HEK293 (cell line): ENCODE results near the gene PPP1R36.

ENCODE experiments used
- CTCF ChIP-seq: fragments of 450-650 bp; formaldehyde crosslinking; IDR thresholded peaks from 2 replicates; pipeline ENCODE4 v1.5.1; 2016; ENCODE audit warnings: missing biosample characterization, missing genetic modification characterization
- PBX3 ChIP-seq: sonication (generic); formaldehyde crosslinking; IDR thresholded peaks from 2 replicates; pipeline ENCODE4 v1.8.1; 2022; ENCODE audit warnings: mild to moderate bottlenecking, moderate library complexity, missing genetic modification reagents
- REST ChIP-seq: fragments of 450-650 bp; formaldehyde crosslinking; IDR thresholded peaks from 2 replicates; pipeline ENCODE4 v1.5.1; 2016; ENCODE audit warnings: missing biosample characterization, missing genetic modification characterization
- ZIC2 ChIP-seq: fragments of 450-650 bp; formaldehyde crosslinking; IDR thresholded peaks from 2 replicates; pipeline ENCODE4 v1.5.1; 2016; ENCODE audit warnings: missing biosample characterization, missing genetic modification characterization
- ZNF24 ChIP-seq: fragments of 450-650 bp; formaldehyde crosslinking; IDR thresholded peaks from 2 replicates; pipeline ENCODE4 v1.5.1; 2016; ENCODE audit warnings: missing biosample characterization, missing genetic modification characterization
- ZNF433 ChIP-seq: fragments of 450-650 bp; formaldehyde crosslinking; IDR thresholded peaks from 2 replicates; pipeline ENCODE4 v1.5.1; 2016; ENCODE audit warnings: missing biosample characterization, missing genetic modification characterization, low read depth
- ZNF626 ChIP-seq: fragments of 450-650 bp; sonication (Bioruptor Pico); formaldehyde crosslinking; IDR thresholded peaks from 2 replicates; pipeline ENCODE4 v1.5.1; 2018; ENCODE audit warnings: missing biosample characterization, missing genetic modification characterization, inconsistent platforms
- ZNF791 ChIP-seq: fragments of 450-650 bp; formaldehyde crosslinking; IDR thresholded peaks from 2 replicates; pipeline ENCODE4 v1.5.1; 2016; ENCODE audit warnings: missing biosample characterization, missing genetic modification characterization
- TF ChIP-seq, protein P1 (sequence below): fragments of 450-650 bp; formaldehyde crosslinking; IDR thresholded peaks from 2 replicates; pipeline ENCODE4 v1.5.1; 2017; ENCODE audit warnings: missing biosample characterization, missing genetic modification characterization

DNA sequence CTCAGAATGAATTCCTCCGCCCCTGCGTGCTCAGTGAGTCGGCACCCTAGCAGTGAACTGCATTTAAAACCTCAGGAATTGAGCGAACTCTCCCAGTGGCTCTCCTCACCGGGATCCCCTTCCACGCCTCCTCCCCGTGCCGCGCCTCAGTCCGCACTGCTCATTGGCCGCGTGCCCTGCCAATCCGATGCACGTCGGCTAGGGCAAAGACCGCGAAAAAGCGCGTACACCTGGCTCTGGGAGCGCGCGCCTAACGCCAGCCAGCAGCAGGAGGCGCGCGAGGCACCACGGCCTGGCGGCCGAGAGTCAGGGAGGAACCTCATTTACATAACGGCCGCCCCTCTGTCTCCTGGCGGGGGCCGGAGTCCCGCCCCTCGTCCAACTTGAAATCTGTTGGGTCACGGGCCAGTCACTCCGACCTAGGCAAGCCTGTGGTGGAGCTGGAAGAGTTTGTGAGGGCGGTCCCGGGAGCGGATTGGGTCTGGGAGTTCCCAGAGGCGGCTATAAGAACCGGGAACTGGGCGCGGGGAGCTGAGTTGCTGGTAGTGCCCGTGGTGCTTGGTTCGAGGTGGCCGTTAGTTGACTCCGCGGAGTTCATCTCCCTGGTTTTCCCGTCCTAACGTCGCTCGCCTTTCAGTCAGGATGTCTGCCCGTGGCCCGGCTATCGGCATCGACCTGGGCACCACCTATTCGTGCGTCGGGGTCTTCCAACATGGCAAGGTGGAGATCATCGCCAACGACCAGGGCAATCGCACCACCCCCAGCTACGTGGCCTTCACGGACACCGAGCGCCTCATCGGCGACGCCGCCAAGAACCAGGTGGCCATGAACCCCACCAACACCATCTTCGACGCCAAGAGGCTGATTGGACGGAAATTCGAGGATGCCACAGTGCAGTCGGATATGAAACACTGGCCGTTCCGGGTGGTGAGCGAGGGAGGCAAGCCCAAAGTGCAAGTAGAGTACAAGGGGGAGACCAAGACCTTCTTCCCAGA lies 9.3 kb upstream of the PPP1R36 start, which contains the start of gene HSPA2:
- TF ChIP-seq CTCF (tag by site-specific recombination): peak; percentile 84
- no peak for TF ChIP-seq ZNF626 (tag by site-specific recombination)
- no peak for TF ChIP-seq REST
- TF ChIP-seq PBX3 (CRISPR knock-in tag): peak; percentile 99
- TF ChIP-seq ZNF433 (tag by site-specific recombination): no peak
- TF ChIP-seq, protein P1, sequence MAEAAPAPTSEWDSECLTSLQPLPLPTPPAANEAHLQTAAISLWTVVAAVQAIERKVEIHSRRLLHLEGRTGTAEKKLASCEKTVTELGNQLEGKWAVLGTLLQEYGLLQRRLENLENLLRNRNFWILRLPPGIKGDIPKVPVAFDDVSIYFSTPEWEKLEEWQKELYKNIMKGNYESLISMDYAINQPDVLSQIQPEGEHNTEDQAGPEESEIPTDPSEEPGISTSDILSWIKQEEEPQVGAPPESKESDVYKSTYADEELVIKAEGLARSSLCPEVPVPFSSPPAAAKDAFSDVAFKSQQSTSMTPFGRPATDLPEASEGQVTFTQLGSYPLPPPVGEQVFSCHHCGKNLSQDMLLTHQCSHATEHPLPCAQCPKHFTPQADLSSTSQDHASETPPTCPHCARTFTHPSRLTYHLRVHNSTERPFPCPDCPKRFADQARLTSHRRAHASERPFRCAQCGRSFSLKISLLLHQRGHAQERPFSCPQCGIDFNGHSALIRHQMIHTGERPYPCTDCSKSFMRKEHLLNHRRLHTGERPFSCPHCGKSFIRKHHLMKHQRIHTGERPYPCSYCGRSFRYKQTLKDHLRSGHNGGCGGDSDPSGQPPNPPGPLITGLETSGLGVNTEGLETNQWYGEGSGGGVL (tag by site-specific recombination): no peak
- TF ChIP-seq ZIC2 (tag by site-specific recombination): peak; percentile 18; the same call in 1 of the 2 replicates
- TF ChIP-seq ZNF24 (tag by site-specific recombination): 0 out of 2 replicates have a peak, but pooled peaks have one; percentile 11
- TF ChIP-seq ZNF791 (tag by site-specific recombination): no peak
